ENCODE results near the gene CHDH. TPM values are rescaled to one million over a fixed set of nuclear protein-coding genes. Genes with fewer than 3 reads are reported as not detected.

Gene CHDH
- total and polyA plus RNA-seq, 5 experiments from 2014 or later: 0.04 to 0.25 (median 0.25) TPM; not detected in 2

DNA sequence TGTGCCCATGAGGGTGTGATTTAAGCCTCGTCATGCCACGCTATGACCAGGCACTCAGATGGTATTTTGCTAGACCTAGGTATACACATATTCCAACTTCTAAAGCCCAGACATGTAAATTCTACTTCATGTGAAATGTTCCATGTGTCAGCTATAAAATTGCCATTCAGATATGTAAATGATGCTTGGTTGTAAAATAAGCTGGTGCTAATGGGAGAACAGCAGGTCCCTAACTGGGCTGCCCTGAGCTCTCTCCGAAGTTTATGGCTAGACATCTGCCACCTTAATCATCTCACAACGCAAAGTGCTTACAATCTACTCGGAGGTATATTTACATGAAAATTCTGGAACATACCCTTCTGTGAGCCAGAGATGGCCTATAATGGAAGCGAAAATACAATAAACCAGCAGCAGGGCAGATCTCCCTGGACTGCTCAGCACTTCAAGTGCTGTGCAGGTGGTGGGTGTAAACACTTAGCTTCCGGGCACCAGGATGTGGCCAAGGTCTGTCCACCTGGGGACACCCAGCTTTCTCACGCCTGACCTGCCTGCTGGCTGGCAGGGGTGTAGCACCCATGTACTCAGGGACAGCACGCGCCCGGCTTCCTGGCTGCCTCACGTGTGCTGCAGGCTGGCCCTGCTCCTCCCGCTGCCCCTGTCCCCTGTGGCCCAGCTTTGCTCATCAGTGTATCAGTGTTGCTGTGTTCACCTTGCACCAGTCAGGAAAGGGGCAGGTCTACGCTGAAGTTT, 82.0 kb downstream of the CHDH start:
- Mint-ChIP-seq H3K9me3 (no peaks in the 10 kb centered on the region), H3K27ac (no peak overlapping the region), H3K27me3 (peaks cover 0 to 10% (median 1%) of the 10 kb centered on the region in 5 donors), H3K4me3 (no peak overlapping the region), H3K4me1 (no peaks in the 10 kb centered on the region), H3K36me3 (no peaks in the 10 kb centered on the region)
- POLR2A ChIA-PET: no interaction called here
- ATAC-seq: no peak
- no peak for DNase-seq

DNA sequence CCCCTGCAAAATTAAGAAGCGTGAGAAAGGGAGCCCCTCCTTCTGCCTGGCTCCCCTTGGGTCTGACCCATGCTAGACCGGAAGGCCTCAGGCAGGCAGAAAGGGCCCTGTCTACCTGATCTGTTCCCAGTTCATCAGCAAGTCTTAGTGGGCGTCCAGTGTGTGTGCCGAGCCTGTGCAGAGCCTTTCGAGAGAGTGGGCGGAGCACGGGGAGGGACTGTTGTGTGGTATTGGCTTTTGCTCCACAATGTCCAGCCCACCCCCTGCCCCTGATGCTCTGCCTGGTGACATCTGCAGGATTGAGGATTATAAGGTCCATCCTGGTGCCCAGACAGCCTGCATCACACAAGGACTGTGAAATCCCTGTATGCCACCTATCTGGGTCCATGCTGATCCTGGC, 82.9 kb downstream of the CHDH start:
- no peaks in the 10 kb centered on the region for H3K4me1 Mint-ChIP-seq
- peaks cover 0 to 8% (median 1%) of the 10 kb centered on the region in 5 donors for H3K27me3 Mint-ChIP-seq
- ATAC-seq (no peak), DNase-seq (no peak)
- H3K4me3 Mint-ChIP-seq: no peak overlapping the region
- POLR2A ChIA-PET: no interaction called here
- H3K36me3 Mint-ChIP-seq: no peaks in the 10 kb centered on the region
- H3K27ac Mint-ChIP-seq: no peak overlapping the region
- no peaks in the 10 kb centered on the region for H3K9me3 Mint-ChIP-seq

Other genes starting within 250 kb of the CHDH start
- gene IL17RB, start 149 bp upstream of the CHDH start, total RNA-seq: not detected
- under 1 TPM; 0.30 to 0.50 (median 0.49) TPM for gene IL17RB, start 149 bp upstream of the CHDH start, polyA plus RNA-seq
- gene ACTR8, start 35.7 kb upstream of the CHDH start, total RNA-seq: 10 to 100 TPM; 29.6 to 35.4 TPM
- 10 to 100 TPM; 17.0 to 26.0 (median 17.6) TPM for gene ACTR8, start 35.7 kb upstream of the CHDH start, polyA plus RNA-seq
- 10 to 100 TPM; 37.7 to 38.2 TPM for gene SELENOK, start 45.4 kb upstream of the CHDH start, total RNA-seq
- 100 to 1,000 TPM; 102 to 176 (median 117) TPM for gene SELENOK, start 45.4 kb upstream of the CHDH start, polyA plus RNA-seq